ENCODE measurements around the gene GALR2. TPM values are rescaled to one million over a fixed set of nuclear protein-coding genes. Genes with fewer than 3 reads are reported as not detected.

The GALR2 gene
- polyA plus RNA-seq, 2 of the 4 experiments (the other 2 are of a cell fraction): 0.32 to 0.44 TPM

DNA sequence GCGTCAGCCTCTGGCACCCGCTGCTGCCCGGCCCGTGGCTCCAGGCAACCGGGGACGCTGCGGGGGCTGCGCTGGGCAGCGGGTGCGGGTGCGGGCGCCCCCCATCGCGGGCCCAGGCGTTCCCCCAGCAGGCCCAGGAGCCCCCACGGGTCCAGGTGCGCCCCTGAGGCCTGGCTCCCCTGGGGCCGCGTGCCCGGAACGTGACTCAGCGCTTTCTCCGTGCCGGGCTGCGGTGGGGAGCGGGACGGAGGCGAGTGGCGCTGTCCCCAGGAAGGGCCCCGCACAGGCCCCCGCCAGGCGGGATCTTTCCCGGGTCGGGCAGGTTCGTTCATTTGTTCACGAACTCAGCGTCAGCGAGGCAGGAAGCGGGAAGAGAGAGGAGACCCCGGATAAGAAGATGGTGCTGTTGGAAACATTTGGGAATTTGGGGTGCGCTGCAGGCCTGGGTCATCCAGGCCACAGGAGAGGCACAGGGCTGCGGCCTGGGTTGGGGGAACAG is 47.4 kb downstream of the GALR2 start:
- POLR2A ChIA-PET: interaction anchor here (0.8 to 1.8 kb wide), 2 partner anchors 138 to 158 kb away, joined by 4 to 7 read pairs; no protein-coding TSS in a partner anchor
- no peaks in the 10 kb centered on the region for H3K9me3 ChIP-seq
- H3K27ac ChIP-seq: peak overlapping the region; percentile 68 to 90
- peaks cover 5% of the 10 kb centered on the region for H3K4me1 ChIP-seq
- peak overlapping the region; percentile 2; the same call in 1 of the 3 replicates for H3K4me3 ChIP-seq
- TF ChIP-seq, protein P1, sequence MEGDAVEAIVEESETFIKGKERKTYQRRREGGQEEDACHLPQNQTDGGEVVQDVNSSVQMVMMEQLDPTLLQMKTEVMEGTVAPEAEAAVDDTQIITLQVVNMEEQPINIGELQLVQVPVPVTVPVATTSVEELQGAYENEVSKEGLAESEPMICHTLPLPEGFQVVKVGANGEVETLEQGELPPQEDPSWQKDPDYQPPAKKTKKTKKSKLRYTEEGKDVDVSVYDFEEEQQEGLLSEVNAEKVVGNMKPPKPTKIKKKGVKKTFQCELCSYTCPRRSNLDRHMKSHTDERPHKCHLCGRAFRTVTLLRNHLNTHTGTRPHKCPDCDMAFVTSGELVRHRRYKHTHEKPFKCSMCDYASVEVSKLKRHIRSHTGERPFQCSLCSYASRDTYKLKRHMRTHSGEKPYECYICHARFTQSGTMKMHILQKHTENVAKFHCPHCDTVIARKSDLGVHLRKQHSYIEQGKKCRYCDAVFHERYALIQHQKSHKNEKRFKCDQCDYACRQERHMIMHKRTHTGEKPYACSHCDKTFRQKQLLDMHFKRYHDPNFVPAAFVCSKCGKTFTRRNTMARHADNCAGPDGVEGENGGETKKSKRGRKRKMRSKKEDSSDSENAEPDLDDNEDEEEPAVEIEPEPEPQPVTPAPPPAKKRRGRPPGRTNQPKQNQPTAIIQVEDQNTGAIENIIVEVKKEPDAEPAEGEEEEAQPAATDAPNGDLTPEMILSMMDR (IDR thresholded peaks at IDR 0.05): no peak
- TF ChIP-seq RARB (CRISPR knock-in tag; IDR thresholded peaks at IDR 0.05) (no peak), NPAS2 (CRISPR knock-in tag; IDR thresholded peaks at IDR 0.05; ENCODE audit: borderline replicate concordance) (0 out of 2 replicates have a peak, but pooled peaks have one; percentile 17), RAD21 (conservative IDR thresholded peaks at IDR 0.05 in 1 of 2, IDR thresholded peaks at IDR 0.05 in 1 of 2) (no peak), MAFK (IDR thresholded peaks at IDR 0.05; ENCODE audit: partially characterized antibody) (peak; percentile 80), EHMT2 (IDR thresholded peaks at IDR 0.05; ENCODE audit: low read depth) (no peak), ZNF302 (CRISPR knock-in tag; IDR thresholded peaks at IDR 0.05) (no peak), JUNB (IDR thresholded peaks at IDR 0.05) (no peak), NR3C1 (IDR thresholded peaks at IDR 0.05) (no peak)
- TF ChIP-seq, protein P2, sequence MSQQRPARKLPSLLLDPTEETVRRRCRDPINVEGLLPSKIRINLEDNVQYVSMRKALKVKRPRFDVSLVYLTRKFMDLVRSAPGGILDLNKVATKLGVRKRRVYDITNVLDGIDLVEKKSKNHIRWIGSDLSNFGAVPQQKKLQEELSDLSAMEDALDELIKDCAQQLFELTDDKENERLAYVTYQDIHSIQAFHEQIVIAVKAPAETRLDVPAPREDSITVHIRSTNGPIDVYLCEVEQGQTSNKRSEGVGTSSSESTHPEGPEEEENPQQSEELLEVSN (IDR thresholded peaks at IDR 0.05; ENCODE audit: borderline replicate concordance, low read depth): no peak
- WGBS (ENCODE audit: missing lambda C conversion rate): 82% methylated on average over 37 of the region's 42 CpGs
- FAIRE-seq: no peak
- ATAC-seq: peak in 1 of 2 experiments; percentile 3; a peak in 2 of 6 replicates
- peak overlapping the region; percentile 64 for H3K4me2 ChIP-seq
- CTCF ChIA-PET: interaction anchor here (0.5 to 38.7 kb wide), 35 partner anchors 7 to 189 kb away, joined by 3 to 755 read pairs (median 5); partner anchors contain the start of genes EXOC7 and FOXJ1
- DNase-seq (ENCODE audit: low read depth in 1 of 2, low spot score in 1 of 2): no peak

DNA sequence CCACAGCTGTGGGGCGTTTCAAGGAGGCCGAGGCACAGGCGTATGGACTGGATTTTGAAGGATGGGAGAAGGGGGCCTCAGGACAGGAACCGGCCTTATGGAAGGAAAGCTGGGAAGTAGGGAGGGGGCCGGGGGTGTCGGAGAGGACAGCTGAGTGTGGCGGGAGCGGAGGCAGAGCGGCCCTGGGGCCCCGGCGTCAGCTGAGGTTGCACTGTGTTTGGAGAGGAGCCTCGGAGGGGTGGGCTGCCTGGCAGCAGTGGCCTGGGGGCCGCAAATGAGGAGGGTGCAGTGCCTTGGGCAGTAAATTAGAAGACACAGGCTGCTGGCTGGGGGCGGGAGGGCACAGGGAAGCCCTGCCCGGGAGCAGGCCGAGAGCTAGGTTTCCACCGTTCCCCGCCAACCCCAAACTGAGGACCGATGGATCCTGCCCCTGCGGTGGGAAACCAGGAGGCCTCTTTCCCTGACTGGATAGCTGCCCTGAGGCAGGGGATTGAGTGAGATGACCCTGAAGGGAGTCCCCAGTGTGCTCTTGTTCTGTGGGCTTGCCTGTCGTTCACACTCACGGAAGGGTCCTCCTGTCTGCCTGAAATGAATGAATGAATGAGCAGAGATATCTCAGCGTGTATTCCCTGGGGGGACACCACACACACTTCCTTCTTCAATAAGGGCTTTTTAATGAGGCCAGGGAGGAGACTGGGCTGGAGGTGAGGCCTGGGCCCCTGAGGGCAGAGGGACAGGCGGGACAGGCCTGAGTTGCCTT is 48.0 kb downstream of the GALR2 start:
- TF ChIP-seq RAD21 (conservative IDR thresholded peaks at IDR 0.05 in 1 of 2, IDR thresholded peaks at IDR 0.05 in 1 of 2): no peak
- TF ChIP-seq FOSL2 (IDR thresholded peaks at IDR 0.05): no peak
- no peak for TF ChIP-seq FOSL2 (CRISPR knock-in tag; IDR thresholded peaks at IDR 0.05)
- TF ChIP-seq, protein P3, sequence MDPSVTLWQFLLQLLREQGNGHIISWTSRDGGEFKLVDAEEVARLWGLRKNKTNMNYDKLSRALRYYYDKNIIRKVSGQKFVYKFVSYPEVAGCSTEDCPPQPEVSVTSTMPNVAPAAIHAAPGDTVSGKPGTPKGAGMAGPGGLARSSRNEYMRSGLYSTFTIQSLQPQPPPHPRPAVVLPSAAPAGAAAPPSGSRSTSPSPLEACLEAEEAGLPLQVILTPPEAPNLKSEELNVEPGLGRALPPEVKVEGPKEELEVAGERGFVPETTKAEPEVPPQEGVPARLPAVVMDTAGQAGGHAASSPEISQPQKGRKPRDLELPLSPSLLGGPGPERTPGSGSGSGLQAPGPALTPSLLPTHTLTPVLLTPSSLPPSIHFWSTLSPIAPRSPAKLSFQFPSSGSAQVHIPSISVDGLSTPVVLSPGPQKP (IDR thresholded peaks at IDR 0.05; ENCODE audit: low read depth, low read length): no peak
- TF ChIP-seq HEYL (CRISPR knock-in tag; IDR thresholded peaks at IDR 0.05): no peak
- TF ChIP-seq CBX8 (IDR thresholded peaks at IDR 0.05): no peak
- no peak for TF ChIP-seq HOXB5 (CRISPR knock-in tag; IDR thresholded peaks at IDR 0.05)
- no peak for TF ChIP-seq PHF8 (IDR thresholded peaks at IDR 0.05; ENCODE audit: borderline replicate concordance, low read depth)
- Histone ChIP-seq H3K4me2 (no peak overlapping the region), H3K27ac (peak overlapping the region in 1 of 2 experiments; percentile 90; a peak in 4 of 6 replicates), H3K4me3 (no peak overlapping the region), H3K9me3 (no peaks in the 10 kb centered on the region), H3K4me1 (peaks cover 5% of the 10 kb centered on the region)
- 93% methylated on average over 22 of the region's 24 CpGs for WGBS (ENCODE audit: missing lambda C conversion rate)
- ChIA-PET POLR2A (no interaction called here), CTCF (interaction anchor here (0.5 to 38.7 kb wide), 19 partner anchors 11 to 275 kb away, joined by 3 to 755 read pairs (median 6); partner anchors contain the start of genes EXOC7 and FOXJ1)
- DNase-seq (ENCODE audit: low read depth in 1 of 2, low spot score in 1 of 2) (no peak), FAIRE-seq (no peak), ATAC-seq (no peak)

DNA sequence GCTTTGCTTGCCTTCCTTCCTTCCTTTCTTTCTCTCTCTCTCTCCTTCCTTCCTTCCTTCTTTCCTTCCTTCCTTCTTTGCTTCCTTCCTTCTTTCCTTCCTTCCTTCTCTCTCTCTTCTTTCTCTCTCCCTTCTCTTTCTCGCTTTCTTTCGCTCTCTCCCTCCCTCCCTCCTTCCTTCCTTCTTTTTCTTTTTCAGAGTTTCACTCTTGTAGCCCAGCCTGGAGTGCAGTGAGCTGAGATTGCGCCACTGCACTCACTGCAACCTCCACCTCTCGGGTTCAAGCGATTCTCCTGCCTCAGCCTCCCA is 48.6 kb downstream of the GALR2 start:
- CTCF ChIA-PET: interaction anchor here (0.8 to 38.7 kb wide), 15 partner anchors 11 to 275 kb away, joined by 3 to 755 read pairs (median 5); partner anchors contain the start of genes EXOC7, FOXJ1 and MRPL38
- FAIRE-seq (no peak), DNase-seq (ENCODE audit: low read depth in 1 of 2, low spot score in 1 of 2) (no peak), ATAC-seq (no peak)
- Histone ChIP-seq H3K9me3 (no peaks in the 10 kb centered on the region), H3K27ac (peak overlapping the region in 1 of 2 experiments; percentile 90; a peak in 2 of 6 replicates), H3K4me1 (peaks cover 6% of the 10 kb centered on the region), H3K4me3 (no peak overlapping the region), H3K4me2 (no peak overlapping the region)
- WGBS (ENCODE audit: missing lambda C conversion rate): 84% methylated on average over 5 of the region's 5 CpGs
- TF ChIP-seq HEYL (CRISPR knock-in tag; IDR thresholded peaks at IDR 0.05) (no peak), FOSB (CRISPR knock-in tag; IDR thresholded peaks at IDR 0.05) (no peak)
- POLR2A ChIA-PET: no interaction called here

All from A549 (cell line).